ENCODE measurements around the gene DUSP1. TPM values are rescaled to one million over a fixed set of nuclear protein-coding genes. Genes with fewer than 3 reads are reported as not detected.

Gene DUSP1
- total and polyA plus RNA-seq, 2 donors (not counting 3 experiments of a cell fraction or from before 2014, with no cell fraction given): 36.1 to 196 TPM

GRCh38 chr5:172744123-172745104 lies 26.6 kb downstream of the DUSP1 start:
- DNase-seq (ENCODE audit: low read depth, low spot score) (no peak), FAIRE-seq (no peak)
- no peaks in the 10 kb centered on the region for H3K79me2 ChIP-seq (ENCODE audit: control insufficient read depth, insufficient read depth, low read length)
- H3K36me3 ChIP-seq (ENCODE audit: control insufficient read depth in 2 of 2, extremely low read depth in 1 of 2, insufficient read depth in 2 of 2, low read length in 2 of 2): no peaks in the 10 kb centered on the region
- no peak overlapping the region for H3K4me3 ChIP-seq (replicated peaks in 1 of 3; ENCODE audit: insufficient read depth in 1 of 3, low read depth in 1 of 3, low read length in 3 of 3)
- no peak overlapping the region for H3K27ac ChIP-seq (ENCODE audit: insufficient read depth, low read depth, low read length)
- H3K27me3 ChIP-seq (ENCODE audit: control insufficient read depth in 2 of 2, insufficient read depth in 2 of 2, low read length in 2 of 2): no peaks in the 10 kb centered on the region
- POLR2A ChIA-PET: interaction anchor here (0.7 kb wide), 1 partner anchor 118 kb away, joined by 5 read pairs; no protein-coding TSS in a partner anchor
- no peak overlapping the region for H3K9ac ChIP-seq (replicated peaks; ENCODE audit: extremely low read depth, insufficient read depth, low read length)
- no TSS peak for BruUV-seq (replicated peaks)
- H3K4me2 ChIP-seq (ENCODE audit: insufficient read depth, low read length): no peak overlapping the region
- no peak overlapping the region for H2AFZ ChIP-seq (ENCODE audit: low read depth, low read length)
- dilution Hi-C loops (cut with MboI; ENCODE audit: extremely low pct_ligation_motif_present, low sequenced_read_pairs): no loop called here
- no peaks in the 10 kb centered on the region for H3K9me3 ChIP-seq (replicated peaks; ENCODE audit: control insufficient read depth, insufficient read depth, low read length)
- H3K9me1 ChIP-seq (replicated peaks; ENCODE audit: control insufficient read depth, extremely low read depth, insufficient read depth, low read length): no peaks in the 10 kb centered on the region
- CTCF ChIA-PET: interaction anchor here (1.4 kb wide), 1 partner anchor 14 kb away, joined by 3 read pairs; no protein-coding TSS in a partner anchor
- TF ChIP-seq MAX (IDR thresholded peaks at IDR 0.05; ENCODE audit: insufficient read depth, insufficient read length): no peak
- TF ChIP-seq MYC (IDR thresholded peaks at IDR 0.05; ENCODE audit: low read depth, low read length): no peak
- no peak for TF ChIP-seq POLR2A (IDR thresholded peaks at IDR 0.05; ENCODE audit: low read depth, low read length)
- no peak for TF ChIP-seq CTCF (IDR thresholded peaks at IDR 0.05; ENCODE audit: extremely low read depth in 1 of 2, insufficient read depth in 1 of 2, low read depth in 1 of 2, low read length in 2 of 2)
- TF ChIP-seq JUN (IDR thresholded peaks at IDR 0.05; ENCODE audit: borderline replicate concordance, insufficient read depth, insufficient read length, low read depth): no peak
- no peak for TF ChIP-seq GATA2 (IDR thresholded peaks at IDR 0.05; ENCODE audit: insufficient read depth, insufficient read length, low read depth, low read length)
- no peak for TF ChIP-seq EZH2 (IDR thresholded peaks at IDR 0.05; ENCODE audit: borderline replicate concordance, low read depth, low read length, severe bottlenecking)
- no peak for TF ChIP-seq FOS (IDR thresholded peaks at IDR 0.05; ENCODE audit: borderline replicate concordance, insufficient read depth, low read length)
- TF ChIP-seq POLR2AphosphoS5 (IDR thresholded peaks at IDR 0.05; ENCODE audit: insufficient read depth, low read depth, low read length): no peak
- intact Hi-C loops (cut with micrococcal nuclease): no loop called here
- H3K4me1 ChIP-seq (ENCODE audit: control insufficient read depth, extremely low read depth, insufficient read depth, low read length): peaks cover 15% of the 10 kb centered on the region
- H4K20me1 ChIP-seq (replicated peaks; ENCODE audit: control insufficient read depth, extremely low read depth, insufficient read depth, low read length): no peaks in the 10 kb centered on the region
